ENCODE measurements around the gene SRD5A3. TPM values are rescaled to one million over a fixed set of nuclear protein-coding genes. Genes with fewer than 3 reads are reported as not detected.
"Not testable (repeated sequence)": the region's sequence is repeated elsewhere in the genome, so short reads cannot be mapped to it uniquely, and the experiment has no call there.

SRD5A3 gene
- polyA plus RNA-seq, 5 donors = 12.8 to 17.6 (median 12.9) TPM

DNA sequence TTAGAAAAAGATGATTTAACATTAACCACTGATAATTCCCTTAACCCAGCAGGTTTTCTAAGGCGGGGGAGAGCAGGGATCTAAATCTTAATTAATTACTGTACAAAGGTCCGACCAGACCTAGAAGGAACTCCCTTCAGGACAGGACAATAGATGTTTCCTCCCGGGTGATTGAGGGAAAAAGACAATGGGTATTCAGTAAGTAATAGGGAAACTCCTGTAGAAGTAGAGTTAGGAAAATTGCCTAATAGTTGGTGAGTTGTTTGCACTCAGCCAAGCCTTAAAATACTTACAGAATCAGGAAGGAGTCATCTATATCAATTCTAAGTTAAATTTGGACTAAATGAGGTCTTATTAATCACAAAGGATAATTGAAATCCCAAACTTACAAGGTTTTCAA is 5.8 kb upstream of the SRD5A3 start:
- no peak for DNase-seq

DNA sequence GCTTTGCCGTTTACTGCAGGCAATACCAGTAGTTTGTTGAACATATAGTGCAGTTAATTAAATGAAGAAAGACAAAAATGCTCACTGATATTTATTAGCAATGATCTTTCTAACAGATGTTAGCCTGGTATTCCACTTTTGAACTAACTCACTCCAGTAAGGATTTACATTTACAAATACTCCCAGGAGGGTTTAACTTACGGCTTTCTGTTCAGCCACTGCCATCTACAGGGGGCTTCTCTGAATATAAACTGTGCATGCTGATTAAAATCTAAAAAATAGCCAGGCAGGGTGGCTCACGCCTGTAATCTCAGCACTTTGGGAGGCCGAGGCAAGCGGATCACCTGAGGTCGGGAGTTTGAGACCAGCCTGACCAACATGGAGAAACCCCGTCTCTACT is 2.2 kb upstream of the SRD5A3 start:
- no peak for DNase-seq

DNA sequence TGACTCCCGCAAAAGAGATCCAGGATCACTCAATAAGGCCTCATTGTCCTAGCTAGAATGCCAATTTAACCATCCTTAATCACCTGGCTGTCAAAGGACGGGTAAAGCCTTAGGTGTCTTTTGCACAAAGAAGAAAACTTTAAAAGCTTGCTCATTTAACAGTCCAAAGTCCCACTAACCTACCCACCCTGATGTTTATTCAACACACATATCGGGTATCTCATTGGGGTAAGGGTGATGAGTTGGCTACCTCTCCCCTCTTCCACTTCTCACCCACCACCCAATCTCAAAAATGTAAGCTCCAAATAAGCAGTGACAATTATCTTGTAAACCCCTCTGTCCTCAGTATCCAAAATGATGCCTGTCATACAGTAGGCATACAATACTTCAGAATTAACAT is 988 bp upstream of the SRD5A3 start:
- no peak for DNase-seq

DNA sequence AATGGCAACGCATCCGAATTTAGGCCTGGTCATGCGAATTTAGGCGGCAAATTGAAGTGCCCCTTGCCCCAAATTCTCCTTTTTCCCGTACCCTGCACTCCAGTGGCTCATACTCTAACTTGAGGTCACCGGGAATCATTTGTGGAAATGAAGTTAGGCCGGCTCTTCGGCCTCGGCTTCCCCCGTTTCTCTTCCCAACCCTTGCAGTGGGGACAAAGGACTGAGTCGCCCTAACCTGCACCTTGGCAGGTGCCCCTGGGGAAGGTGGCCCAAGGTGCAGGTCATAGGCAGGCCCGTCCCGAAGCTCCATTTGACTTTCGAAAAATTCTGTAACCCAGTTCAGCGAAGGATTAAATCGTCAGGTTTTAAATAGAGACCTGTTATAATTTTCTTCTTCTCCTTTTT is 811 bp downstream of the SRD5A3 start:
- no peak for DNase-seq

DNA sequence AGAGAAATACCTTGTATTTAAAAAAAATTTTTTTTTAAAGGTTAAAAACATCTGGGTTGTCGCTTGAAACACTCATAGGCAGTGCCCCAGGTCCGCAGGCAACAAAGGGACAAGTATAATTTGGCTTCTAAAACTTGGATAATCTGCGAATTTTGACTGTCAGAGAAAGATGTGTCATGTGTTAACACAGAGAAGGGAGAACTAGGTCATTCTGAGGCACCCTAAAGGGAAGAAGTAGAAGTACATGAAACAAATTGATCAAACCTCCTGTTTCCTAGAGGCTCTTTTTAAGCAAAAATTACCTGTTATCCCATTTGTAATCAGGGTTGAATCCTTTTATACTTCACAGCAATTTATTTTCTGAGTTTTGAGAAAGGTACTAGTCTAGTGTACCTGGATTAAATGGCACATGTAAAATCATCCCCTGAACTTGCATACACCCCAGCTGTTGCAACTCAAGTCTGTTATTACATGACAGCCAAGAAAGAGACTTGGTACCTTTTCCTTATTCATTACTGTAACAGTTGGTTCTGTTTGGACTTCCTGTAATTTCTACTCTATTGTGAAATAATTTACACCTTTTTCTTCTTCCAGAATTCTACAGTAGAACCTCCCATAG is 1.7 kb downstream of the SRD5A3 start:
- DNase-seq = no peak

DNA sequence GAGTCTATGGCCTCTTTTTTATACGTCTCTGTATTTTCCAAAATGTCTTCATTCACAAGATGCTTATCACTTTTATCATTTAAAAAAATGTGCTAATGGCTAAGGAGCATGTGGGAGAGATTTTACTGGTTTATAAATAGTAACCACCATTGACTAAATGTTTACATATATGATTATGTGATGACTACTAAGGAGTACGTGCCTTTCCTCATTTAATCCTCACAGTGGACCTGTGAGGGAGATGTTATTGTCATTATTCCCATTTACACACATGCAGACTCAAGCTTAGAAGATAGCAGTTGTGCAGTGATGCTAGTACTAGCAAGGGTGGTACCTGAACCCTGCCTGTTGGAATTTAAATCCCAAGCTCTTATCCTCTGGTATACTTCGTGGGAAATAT is 2.4 kb downstream of the SRD5A3 start:
- DNase-seq = no peak

DNA sequence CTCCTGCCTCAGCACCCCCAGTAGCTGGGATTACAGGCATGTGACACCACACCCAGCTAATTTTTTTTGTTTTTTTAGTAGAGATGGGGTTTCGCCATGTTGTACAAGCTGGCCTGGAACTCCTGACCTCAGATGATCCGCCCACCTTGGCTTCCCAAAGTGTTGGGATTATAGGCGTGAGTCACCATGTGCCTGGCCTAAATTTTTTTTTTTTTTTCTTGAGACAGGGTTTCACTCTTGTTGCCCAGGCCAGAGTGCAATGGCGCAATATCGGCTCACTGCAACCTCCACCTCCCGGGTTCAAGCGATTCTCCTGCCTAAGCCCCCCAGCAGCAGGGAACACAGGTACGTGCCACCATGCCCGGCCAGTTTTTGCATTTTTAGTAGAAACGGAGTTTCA is 4.8 kb downstream of the SRD5A3 start:
- DNase-seq = not testable (repeated sequence)

DNA sequence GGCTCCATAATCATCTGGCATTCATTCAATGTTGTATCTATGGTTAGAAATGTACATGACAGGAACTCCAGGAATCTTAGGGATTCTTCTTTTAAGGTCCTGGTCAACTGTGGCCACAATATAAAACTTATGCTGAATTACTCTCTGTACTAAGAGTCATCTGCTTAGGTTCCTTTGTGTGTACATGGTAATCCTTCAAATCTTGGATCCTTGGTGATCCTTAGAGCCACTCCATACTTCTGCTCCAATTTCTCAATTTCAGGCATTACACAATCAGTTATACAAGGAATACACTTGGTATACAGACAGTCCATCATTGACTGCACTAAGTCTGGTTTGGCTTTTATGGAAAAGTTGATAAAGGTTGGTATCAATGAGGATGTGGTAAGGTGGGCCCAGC is 5.8 kb downstream of the SRD5A3 start:
- DNase-seq = no peak

DNA sequence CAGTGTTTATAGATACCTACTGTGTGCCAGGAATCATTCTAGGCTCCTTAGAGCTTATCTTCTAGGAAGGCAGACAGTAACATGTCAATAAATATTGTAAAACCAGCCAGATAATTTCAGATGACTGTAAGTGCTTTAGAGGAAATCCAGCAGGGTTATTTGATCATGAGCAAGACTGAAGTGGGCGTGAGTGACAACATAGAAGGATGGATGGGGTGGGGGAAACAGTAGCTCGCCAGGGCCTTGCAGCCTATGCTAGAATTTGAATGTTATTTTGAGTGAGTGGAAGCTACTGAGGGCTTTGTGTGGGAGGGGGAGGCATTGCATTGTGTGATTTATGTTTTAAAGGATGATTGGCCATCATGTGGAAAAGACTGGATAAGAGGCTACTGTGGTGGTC is 6.7 kb downstream of the SRD5A3 start:
- DNase-seq = no peak

DNA sequence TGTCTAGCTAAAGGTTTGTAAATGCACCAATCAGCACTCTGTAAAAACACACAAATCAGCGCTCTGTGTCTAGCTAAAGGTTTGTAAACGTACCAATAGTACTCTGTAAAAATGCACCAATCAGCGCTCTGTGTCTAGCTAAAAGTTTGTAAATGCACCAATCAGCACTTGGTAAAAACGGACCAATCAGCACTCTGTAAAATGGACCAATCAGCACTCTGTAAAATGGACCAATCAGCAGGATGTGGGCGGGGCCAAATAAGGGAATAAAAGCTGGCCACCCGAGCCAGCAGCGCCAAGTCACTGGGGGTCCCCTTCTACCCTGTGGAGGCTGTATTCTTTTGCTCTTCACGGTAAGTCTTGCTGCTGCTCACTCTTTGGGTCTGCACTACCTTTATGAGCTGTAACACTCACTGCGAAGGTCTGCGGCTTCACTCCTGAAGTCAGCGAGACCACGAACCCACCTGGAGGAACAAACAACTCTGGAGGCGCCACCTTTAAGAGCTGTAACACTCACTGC is 7.2 kb downstream of the SRD5A3 start:
- not testable (repeated sequence) for DNase-seq

DNA sequence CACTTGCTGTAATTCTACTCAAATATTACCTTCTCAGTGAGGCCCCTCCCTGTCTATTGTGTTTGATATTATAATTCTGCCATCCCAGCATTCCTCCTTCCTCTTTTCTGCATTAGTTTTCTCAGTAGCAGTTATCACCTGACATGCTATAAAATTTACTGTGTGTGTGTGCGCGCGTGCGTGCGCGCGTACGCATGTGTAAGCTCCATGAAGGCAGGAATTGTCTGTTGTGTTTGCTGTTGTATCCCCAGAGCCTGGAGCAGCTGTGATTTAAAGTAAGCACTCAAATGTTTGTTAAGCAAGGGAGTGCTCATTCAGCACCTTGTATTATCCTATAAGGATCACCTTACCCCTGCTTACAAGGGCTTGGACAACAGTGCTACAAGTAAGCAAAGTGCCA is 8.6 kb downstream of the SRD5A3 start:
- DNase-seq = no peak

DNA sequence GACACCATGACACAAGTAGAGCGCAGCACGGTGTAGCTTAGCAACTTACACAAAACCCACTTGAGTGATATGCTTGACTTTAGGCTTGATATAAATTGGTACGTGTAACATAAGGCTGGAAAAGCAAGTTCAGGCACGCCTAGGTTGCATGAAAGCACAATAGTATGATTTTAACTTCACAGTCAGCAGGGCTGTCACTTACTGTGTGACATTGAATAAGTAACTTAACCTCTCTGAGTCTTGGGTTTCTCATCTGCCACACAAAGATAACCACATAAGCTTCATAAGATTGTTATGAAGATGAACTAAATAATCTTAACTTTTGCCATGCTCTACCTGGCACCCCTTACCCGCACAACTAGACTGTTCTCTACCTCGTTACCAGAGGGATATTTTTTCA is 9.5 kb downstream of the SRD5A3 start:
- DNase-seq = no peak

DNA sequence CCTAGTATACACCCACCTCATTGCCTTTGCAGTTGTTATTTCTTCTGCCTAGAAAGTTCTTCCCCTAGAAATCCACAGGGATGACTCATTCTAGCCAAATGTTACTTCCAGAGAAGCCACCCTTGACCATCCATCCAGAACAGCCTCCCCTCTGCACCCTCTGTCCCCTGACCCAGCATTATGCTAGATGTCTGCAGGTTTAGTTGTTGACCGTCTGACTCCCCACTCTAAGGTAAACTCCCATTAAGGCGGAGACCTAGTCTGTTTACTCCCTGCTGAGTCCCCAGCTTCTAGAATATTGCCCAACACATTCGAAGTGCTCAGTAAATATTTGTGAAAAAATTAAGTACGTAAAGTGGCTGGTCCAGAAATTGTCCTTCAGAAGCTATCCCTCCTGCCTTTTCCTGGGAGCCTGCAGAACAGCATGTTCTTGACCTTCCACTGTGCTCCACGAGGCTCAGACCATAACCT is 11.0 kb downstream of the SRD5A3 start:
- no peak for DNase-seq

DNA sequence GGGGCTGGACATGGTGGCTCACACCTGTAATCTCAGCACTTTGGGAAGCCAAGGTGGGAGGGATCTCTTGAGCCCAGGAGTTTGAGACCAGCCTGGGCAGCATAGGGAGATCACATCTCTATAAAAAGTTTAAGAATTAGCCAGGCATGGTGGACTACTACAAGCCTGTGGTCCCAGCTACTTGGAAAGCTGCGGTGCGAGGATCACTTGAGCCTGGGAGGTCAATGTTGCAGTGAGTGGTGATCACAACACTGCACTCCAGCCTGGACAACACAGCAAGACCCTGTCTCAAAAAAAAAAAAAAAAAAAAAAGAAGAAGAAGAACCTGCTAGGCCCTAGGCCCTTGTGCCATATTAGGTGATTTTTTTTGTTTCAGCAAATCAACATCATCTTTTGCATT is 12.2 kb downstream of the SRD5A3 start:
- no peak for DNase-seq

DNA sequence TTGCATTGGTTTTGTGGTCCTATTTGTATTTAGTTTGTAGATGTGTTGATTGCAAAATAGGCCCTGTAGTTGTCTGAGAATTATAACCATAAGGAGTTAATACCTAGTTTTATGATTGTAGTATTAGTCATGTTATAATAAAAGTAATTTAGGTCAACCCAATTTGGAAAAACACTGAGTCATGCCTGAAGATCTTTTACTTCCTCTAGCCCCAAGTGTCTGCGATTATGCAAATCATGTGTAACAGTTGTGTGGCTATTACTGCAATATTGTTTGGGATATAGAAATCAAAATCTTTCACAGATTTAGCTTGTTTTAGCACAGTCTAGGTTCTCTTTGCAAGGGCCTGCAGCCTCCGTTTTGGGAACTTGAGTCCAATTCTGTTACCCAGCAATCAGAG is 12.6 kb downstream of the SRD5A3 start:
- no peak for DNase-seq

DNA sequence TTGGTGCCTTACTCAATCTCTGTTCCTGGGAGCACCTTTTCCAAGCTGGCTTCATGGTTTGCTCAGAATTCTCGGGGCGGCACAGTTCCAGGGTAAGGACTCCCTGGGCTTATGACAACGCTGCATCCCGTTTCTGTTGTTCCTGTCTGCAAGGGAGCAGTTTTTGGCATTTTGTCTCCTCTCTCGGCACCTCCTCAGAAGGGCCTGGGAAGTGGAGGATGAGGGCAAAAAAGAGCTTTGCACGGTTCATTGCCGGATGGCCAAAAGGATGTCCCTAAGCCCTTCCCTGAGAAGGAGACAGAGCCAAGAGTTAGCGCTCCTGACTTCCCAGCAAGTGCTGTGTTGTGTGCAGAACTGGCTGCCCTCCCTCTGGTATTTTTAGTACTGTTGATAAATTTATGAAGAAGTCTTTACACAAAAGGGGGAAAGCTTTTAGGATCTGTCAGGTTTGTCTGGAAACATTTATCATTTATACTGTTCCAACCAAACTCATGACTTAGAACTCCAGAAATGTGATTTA is 13.4 kb downstream of the SRD5A3 start:
- no peak for DNase-seq

DNA sequence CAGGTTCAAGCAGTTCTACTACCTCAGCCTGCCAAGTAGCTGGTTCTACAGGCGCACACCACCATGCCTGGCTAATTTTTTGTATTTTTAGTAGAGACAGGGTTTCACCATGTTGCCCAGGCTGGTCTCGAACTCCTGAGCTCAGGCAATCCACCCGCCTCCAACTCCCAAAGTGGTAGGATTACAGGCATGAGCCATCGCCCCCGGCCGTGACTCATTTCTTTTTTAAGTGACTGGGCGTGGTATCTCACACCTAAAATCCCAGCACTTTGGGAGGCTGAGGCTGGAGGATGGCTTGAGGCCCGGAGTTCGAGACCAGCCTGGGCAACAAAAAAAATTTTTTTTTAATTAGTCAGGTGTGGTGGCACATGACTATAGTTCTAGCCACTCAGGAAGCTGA is 16.9 kb downstream of the SRD5A3 start:
- not testable (repeated sequence) for DNase-seq

DNA sequence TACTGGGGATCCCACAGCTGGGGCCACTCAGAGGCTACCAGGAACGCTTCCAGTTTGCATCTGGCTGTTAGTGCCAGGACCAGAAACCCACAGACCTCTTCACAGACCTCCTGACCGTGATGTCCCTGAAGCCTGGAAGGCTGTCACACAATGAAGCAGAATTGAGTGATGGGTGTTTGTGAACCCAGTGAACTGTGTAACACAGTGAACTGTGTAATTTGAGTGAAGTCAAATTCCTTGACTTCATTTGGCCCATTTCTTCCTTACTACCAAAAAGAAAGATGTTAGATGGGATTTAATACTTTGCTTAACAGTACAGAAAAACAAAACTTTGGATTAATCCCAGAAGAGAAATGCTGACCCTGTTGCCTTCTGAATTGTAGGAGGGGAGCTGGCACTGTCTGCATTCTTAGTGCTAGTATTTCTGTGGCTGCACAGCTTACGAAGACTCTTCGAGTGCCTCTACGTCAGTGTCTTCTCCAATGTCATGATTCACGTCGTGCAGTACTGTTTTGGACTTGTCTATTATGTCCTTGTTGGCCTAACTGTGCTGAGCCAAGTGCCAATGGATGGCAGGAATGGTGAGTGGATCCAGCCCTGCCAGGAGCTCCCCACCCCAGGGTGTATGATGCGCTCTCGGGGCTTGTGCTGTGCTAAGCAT is 17.8 kb downstream of the SRD5A3 start:
- peak in 1 of 2 donors; percentile 21 for DNase-seq

DNA sequence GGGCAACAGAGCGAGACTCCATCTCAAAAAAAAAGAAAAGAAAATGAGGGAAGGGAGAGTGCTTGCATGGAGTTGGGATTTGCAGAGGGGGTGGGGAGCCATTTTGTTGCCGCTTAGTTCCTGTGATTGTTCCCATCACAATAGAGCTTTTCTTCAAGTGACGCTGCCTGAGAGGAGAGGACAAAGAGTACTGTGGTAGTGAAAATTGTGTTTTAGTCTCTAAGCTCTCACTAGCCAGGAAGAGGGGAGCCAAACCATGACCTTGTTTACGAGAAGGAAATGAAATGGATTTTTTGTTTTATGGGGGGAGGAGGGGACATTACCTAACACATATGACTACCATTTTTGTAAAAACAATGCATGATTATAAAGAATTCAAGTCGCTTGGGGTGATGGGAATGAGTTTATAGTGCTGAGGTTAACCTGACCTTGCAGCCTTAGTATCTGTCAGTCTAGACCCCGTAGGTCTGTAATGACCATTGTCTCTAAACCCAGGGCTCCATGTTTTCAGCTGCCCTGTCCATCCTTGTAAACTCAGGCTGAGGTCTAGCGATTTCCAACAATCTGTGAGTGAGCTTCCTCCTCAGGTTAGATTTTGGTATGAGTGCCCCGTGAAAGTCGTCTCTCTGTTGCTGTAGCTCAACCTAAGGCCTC is 18.8 kb downstream of the SRD5A3 start:
- DNase-seq = no peak

DNA sequence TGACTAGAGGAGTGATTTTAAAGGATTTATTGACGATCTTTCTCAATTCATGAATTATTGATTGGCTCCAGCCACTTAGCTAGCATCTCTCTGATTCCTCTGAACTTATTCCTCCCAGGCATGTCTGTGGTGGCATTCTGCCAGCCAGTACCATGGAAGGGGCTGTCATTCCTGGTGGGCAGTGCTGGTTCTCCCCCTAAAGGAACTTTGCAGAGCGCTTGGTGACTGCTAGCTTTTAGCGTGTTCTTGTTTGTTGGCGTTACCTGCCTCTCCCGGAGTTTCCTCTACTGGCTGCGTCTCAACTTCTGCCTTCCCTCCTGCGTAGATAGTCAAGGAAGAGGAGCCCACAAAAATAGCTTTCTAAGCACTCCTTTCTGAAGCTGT is 19.3 kb downstream of the SRD5A3 start:
- DNase-seq = no peak

DNA sequence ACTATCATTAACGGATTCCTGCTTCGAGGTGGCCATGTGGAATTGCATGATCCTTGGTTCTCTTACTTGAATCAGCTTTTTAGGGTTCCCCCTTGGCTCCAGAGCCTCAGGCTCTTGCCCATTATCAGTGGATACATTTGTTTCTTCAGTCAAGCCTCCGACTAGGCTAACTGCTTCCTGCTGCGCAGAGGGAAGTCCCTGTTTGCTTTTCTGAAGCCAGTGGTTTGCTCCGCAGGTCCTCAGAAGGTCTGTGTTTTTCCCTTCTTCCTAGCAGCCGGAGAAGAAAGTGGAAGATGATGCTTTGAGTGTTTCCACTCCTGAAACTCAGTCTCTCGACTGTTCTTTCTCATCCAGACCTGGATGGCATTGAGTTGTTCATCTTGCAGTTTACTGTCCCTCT is 20.6 kb downstream of the SRD5A3 start:
- no peak for DNase-seq

DNA sequence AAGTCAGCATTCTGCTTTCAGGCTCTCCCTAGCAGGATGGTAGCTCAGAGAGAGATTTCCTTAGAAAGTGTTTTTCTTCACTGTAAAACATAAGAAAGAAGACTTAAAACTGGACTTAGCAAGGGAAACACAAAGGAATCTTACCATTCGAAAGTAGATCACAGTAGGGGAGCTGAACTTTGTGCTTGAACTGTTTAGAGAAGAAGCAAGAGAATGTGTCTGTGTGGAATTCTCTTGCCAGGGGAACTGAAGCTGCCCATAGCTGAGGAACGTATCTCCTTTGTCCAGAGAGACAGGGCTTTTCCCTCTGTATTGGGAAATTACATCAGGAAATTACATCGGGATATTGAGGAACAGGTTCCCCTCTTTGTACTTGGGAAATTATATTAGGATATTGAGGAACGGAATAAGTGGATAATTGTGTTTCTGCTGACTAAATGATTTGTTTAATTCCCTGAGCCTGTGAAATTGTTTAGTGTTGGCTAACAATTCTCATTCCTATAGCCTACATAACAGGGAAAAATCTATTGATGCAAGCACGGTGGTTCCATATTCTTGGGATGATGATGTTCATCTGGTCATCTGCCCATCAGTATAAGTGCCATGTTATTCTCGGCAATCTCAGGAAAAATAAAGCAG is 21.2 kb downstream of the SRD5A3 start:
- no peak for DNase-seq
